Skeletal muscle satellite cell (primary cell): Measurements from ENCODE around the gene LHX3.

ENCODE experiments used
- H3K27me3 ChIP-seq: 2 replicates; pipeline ENCODE4 v1.7.0; 2013; ENCODE audit warnings: low read length; ENCODE audit not compliant: control insufficient read depth, insufficient read depth
- H3K36me3 ChIP-seq: 2 replicates; pipeline ENCODE4 v1.7.0; 2013; ENCODE audit warnings: mild to moderate bottlenecking, control low read depth, low read length; ENCODE audit not compliant: insufficient read depth
- H3K4me1 ChIP-seq: 2 replicates; pipeline ENCODE4 v1.7.0; 2013; ENCODE audit warnings: low read length; ENCODE audit not compliant: control insufficient read depth, insufficient read depth
- H3K4me2 ChIP-seq: 2 replicates; pipeline ENCODE4 v1.7.0; 2013; ENCODE audit warnings: mild to moderate bottlenecking, low read length
- H3K4me3 ChIP-seq: 2 replicates; pipeline ENCODE4 v1.7.0; 2013; ENCODE audit warnings: low read length
- H3K9ac ChIP-seq: 2 replicates; pipeline ENCODE4 v1.7.0; 2013; ENCODE audit warnings: mild to moderate bottlenecking, low read depth, low read length, moderate library complexity
- H3K9me3 ChIP-seq: replicated peaks from 2 replicates; pipeline ENCODE4 v1.7.0; 2013; ENCODE audit warnings: mild to moderate bottlenecking, control low read depth, low read length

The LHX3 gene

GRCh38 chr9:136160995-136161610, 43.8 kb downstream of the LHX3 start:
- no peaks in the 10 kb centered on the region for H3K36me3 ChIP-seq
- H3K4me2 ChIP-seq, result no peak overlapping the region
- H3K4me3 ChIP-seq, result no peak overlapping the region
- peaks cover 45% of the 10 kb centered on the region for H3K27me3 ChIP-seq
- H3K9ac ChIP-seq, result no peak overlapping the region
- H3K9me3 ChIP-seq, result peaks cover 3% of the 10 kb centered on the region
- H3K4me1 ChIP-seq, result no peaks in the 10 kb centered on the region

DNA sequence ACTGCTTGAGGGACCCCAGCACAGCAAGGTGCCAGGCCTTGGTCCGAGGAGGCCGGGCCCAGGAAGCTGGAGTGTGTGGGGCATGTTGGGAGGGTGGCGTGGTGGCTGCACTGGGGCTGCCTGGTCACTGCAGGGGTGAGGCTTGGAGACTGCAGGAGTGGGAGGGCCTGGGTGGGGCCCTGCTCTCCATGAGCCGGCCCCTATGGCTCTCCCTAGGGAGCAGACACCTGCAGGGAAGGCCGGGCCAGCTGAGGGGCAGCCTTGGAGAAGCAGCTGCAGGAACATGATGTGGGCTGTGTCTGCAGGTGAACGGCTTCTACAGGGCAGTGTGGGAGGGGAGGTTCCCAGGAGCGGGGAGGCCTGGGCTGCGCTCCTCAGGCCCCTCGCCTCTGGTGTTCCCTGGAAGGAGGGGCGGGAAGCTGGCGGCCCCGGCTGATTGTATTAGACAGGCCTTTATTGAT, 44.5 kb downstream of the LHX3 start:
- Histone ChIP-seq H3K36me3 (no peaks in the 10 kb centered on the region), H3K4me1 (no peaks in the 10 kb centered on the region), H3K27me3 (peaks cover 51% of the 10 kb centered on the region), H3K9me3 (peaks cover 3% of the 10 kb centered on the region), H3K9ac (no peak overlapping the region), H3K4me2 (no peak overlapping the region), H3K4me3 (no peak overlapping the region)

- Histone ChIP-seq H3K9me3 (peaks cover 3% of the 10 kb centered on the region), H3K9ac (no peak overlapping the region), H3K27me3 (peaks cover 57% of the 10 kb centered on the region), H3K36me3 (no peaks in the 10 kb centered on the region), H3K4me3 (no peak overlapping the region), H3K4me1 (no peaks in the 10 kb centered on the region), H3K4me2 (no peak overlapping the region)
Measured at GRCh38 chr9:136159851-136160250, 45.1 kb downstream of the LHX3 start.

DNA sequence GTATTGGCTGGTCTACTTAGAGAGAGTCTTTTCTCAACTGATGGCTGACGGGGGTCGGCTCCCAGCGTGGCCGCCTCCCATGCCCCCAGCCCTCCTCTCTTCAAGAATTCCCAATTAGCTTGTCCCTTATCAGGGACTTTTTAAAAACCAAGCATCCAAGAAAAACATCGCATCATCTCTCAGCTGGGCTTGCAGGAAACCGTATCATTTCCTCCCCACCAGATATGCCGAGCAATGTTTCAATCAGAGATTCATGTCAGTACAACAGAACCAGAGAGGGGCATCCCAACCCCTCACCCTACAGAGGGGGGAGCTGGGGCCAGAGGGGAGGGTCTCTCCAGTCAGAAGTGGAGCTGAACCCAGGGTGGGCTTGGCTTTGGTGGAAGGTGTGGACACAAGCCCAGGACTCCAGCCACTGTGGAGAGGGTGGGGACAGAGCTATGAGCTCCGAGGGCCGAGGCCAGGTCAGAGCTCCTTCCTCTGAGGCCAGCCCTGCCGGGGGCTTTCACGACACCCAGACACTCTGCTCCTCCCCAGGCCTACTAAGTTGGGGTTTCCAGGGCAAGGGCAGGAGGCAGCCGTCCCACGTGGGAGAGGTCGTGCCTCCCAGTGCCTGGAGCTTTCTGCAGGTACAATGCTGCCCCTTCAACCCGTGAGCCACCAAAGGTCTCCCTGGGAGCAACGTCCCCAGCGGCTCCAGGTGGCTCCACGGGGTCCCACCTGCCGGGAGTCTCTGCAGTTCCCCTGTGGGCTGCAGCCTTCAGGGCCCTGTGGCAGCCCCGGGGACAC, 47.3 kb downstream of the LHX3 start:
- no peak overlapping the region for H3K9ac ChIP-seq
- no peaks in the 10 kb centered on the region for H3K36me3 ChIP-seq
- H3K4me1 ChIP-seq, result no peaks in the 10 kb centered on the region
- H3K27me3 ChIP-seq, result peaks cover 58% of the 10 kb centered on the region
- no peak overlapping the region for H3K4me3 ChIP-seq
- H3K4me2 ChIP-seq, result no peak overlapping the region
- H3K9me3 ChIP-seq, result no peaks in the 10 kb centered on the region

DNA sequence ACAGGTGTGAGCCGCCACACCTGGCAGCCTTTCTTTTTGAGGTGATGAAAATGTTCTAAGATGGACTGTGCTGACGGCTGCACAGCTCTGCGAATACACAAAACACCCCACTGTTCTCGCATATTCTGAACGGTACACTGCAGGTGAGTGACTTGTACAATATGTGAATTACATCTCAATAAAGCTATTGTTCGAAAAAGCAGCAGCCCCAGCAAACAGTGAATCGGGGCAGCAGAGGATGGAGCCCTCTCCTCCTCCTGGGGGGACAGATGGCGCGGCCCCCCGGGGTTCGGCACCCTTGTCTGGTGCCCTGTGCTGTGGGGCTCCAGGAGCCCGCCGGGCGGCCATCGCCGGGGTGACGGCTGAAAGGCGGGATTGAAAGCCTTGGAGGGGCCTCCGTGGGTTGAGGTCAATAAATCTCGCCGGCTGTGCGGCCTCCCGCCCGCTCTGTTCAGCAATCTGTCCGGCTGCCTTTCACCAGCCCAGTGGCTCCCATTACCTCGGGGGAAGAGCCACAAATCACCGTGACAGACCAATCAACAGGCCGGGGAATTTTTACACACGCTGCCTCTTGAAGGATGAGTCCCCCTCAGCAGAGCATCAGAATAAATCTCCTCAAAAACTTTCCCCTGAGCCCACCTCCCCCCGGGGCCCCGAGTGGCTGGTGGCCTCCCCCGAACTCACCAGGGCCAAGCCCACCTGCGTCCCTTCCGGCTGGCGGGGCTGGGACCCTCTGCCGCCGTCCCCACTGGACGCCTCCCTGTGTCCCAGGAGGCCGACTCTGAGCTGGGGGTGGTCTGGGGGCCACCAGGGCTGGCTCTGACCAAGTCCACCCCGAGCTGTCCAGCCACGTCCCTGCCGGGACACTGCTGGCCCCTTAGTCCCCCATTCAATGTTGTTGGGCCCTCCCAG, 48.5 kb downstream of the LHX3 start:
- Histone ChIP-seq H3K36me3 (no peaks in the 10 kb centered on the region), H3K9ac (no peak overlapping the region), H3K9me3 (no peaks in the 10 kb centered on the region), H3K4me1 (no peaks in the 10 kb centered on the region), H3K4me3 (no peak overlapping the region), H3K27me3 (peaks cover 55% of the 10 kb centered on the region), H3K4me2 (no peak overlapping the region)

DNA sequence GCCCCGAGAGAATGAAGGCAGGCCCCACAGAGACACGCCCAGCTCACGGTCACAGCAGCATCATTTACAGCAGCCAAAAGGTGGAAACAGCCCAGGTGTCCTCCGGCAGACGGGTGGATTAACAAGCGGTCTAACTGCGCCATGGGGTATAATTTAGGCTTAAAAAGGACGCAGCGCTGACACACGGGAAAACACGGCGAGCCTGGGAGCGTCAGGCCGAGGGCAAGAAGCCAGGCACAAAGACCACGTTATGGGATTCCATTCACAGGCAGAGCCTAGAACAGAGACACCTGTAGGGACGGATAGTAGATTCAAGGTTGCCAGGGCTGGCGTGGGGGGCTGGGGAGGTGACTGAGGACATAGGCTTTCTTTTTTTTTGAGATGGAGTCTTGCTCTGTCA, 49.4 kb downstream of the LHX3 start:
- H3K4me2 ChIP-seq, result no peak overlapping the region
- H3K9me3 ChIP-seq, result no peaks in the 10 kb centered on the region
- no peak overlapping the region for H3K9ac ChIP-seq
- no peaks in the 10 kb centered on the region for H3K36me3 ChIP-seq
- H3K4me3 ChIP-seq, result no peak overlapping the region
- H3K27me3 ChIP-seq, result peaks cover 49% of the 10 kb centered on the region
- H3K4me1 ChIP-seq, result no peaks in the 10 kb centered on the region

- Histone ChIP-seq H3K27me3 (peaks cover 49% of the 10 kb centered on the region), H3K36me3 (no peaks in the 10 kb centered on the region), H3K9me3 (no peaks in the 10 kb centered on the region), H3K4me2 (no peak overlapping the region), H3K9ac (no peak overlapping the region), H3K4me3 (no peak overlapping the region), H3K4me1 (no peaks in the 10 kb centered on the region)
Measured at GRCh38 chr9:136154943-136155342, 50.0 kb downstream of the LHX3 start.

GRCh38 chr9:136153381-136154065, 51.4 kb downstream of the LHX3 start:
- Histone ChIP-seq H3K4me1 (no peaks in the 10 kb centered on the region), H3K9ac (no peak overlapping the region), H3K4me3 (no peak overlapping the region), H3K4me2 (no peak overlapping the region), H3K27me3 (peaks cover 39% of the 10 kb centered on the region), H3K36me3 (no peaks in the 10 kb centered on the region), H3K9me3 (no peaks in the 10 kb centered on the region)

DNA sequence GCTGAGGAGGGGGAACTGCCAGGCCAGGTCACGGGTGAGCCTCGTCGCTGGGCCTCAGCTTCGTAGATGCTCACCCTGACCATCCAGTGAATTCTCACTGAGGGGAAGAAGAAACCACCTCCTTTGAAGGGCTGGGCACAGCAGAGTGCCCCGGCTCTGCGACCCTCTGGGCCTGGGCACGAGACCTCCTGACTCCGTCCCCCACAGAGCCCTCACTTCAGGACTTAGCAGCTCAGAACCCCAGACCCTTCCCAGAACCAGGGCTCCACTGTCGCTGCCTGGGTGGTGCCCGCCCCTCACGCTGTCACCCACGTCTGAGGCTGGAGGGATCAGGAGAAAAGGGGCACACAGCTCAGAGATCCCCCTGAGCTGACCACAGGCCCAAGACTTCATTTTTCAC, 52.0 kb downstream of the LHX3 start:
- Histone ChIP-seq H3K36me3 (no peaks in the 10 kb centered on the region), H3K9me3 (no peaks in the 10 kb centered on the region), H3K4me2 (no peak overlapping the region), H3K4me3 (no peak overlapping the region), H3K4me1 (no peaks in the 10 kb centered on the region), H3K27me3 (peaks cover 40% of the 10 kb centered on the region), H3K9ac (no peak overlapping the region)

DNA sequence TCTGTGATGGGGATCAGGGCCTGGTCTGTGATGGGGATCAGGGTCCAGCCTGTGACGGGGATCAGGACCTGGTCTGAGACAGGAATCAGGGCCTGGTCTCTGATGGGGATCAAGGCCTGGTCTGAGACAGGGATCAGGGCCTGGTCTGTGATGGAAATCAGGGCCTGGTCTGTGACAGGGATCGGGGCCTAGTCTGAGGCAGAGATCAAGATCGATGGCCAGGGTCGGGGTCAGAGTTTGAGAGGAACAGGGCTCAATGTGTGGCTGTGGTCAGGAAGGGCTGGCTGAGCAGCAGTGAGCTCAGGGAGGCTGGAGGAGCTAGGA, 52.4 kb downstream of the LHX3 start:
- H3K9me3 ChIP-seq, result no peaks in the 10 kb centered on the region
- H3K27me3 ChIP-seq, result peaks cover 40% of the 10 kb centered on the region
- H3K4me3 ChIP-seq, result no peak overlapping the region
- no peak overlapping the region for H3K4me2 ChIP-seq
- no peaks in the 10 kb centered on the region for H3K4me1 ChIP-seq
- no peak overlapping the region for H3K9ac ChIP-seq
- H3K36me3 ChIP-seq, result no peaks in the 10 kb centered on the region
